DND-41 (cell line): Measurements from ENCODE around the gene FLT3.
"Not testable (repeated sequence)": the region's sequence is repeated elsewhere in the genome, so short reads cannot be mapped to it uniquely, and the experiment has no call there.

Experiments
- ATAC-seq: fragments of 200-7000 bp; cut with Tn5 transposase; 3 replicates; pipeline ENCODE4 v1.9.1; 2021; ENCODE audit warnings: low read depth; ENCODE audit not compliant: insufficient read depth
- DNase-seq: peaks from one replicate; pipeline ENCODE4 v3.0.0-alpha.2; 2020
- H2AFZ ChIP-seq: 2 replicates; pipeline ENCODE4 v1.6.0; 2012; ENCODE audit warnings: low read depth, low read length
- H3K27ac ChIP-seq: 2 replicates; pipeline ENCODE4 v1.5.1; 2012; ENCODE audit warnings: low read length, inconsistent platforms
- H3K27me3 ChIP-seq: fragments of 200-600 bp; sonication (generic); 2 replicates; pipeline ENCODE4 v1.6.0; 2012; ENCODE audit warnings: low read length, mild to moderate bottlenecking, inconsistent platforms; ENCODE audit not compliant: insufficient read depth, poor library complexity
- H3K36me3 ChIP-seq: 2 replicates; pipeline ENCODE4 v1.5.1; 2012; ENCODE audit warnings: low read length, inconsistent platforms; ENCODE audit not compliant: insufficient read depth
- H3K4me1 ChIP-seq: 2 replicates; pipeline ENCODE4 v1.5.1; 2012; ENCODE audit warnings: mild to moderate bottlenecking, low read length; ENCODE audit not compliant: insufficient read depth
- H3K4me2 ChIP-seq: 2 replicates; pipeline ENCODE4 v1.6.0; 2012; ENCODE audit warnings: mild to moderate bottlenecking, moderate library complexity, low read length, inconsistent platforms; ENCODE audit not compliant: insufficient read depth
- H3K4me3 ChIP-seq, 2 experiments: fragments of 200-600 bp in 1 of 2; shearing (Covaris generic) in 1 of 2; 2 replicates each; pipeline ENCODE4 v1.5.1; 2012 to 2016; ENCODE audit warnings: inconsistent platforms in 2 of 2, low read length in 2 of 2, mild to moderate bottlenecking in 2 of 2, low read depth in 1 of 2, moderate library complexity in 1 of 2
- H3K79me2 ChIP-seq: 2 replicates; pipeline ENCODE4 v1.6.0; 2012; ENCODE audit warnings: low read length, inconsistent platforms; ENCODE audit not compliant: insufficient read depth
- H3K9ac ChIP-seq: 2 replicates; pipeline ENCODE4 v1.6.0; 2012; ENCODE audit warnings: low read depth, mild to moderate bottlenecking, inconsistent platforms, low read length, moderate library complexity
- H3K9me3 ChIP-seq: 2 replicates; pipeline ENCODE4 v1.5.1; 2012; ENCODE audit warnings: low read length, moderate library complexity, mild to moderate bottlenecking, inconsistent platforms; ENCODE audit not compliant: insufficient read depth, severe bottlenecking
- H4K20me1 ChIP-seq: 2 replicates; pipeline ENCODE4 v1.6.0; 2012; ENCODE audit warnings: low read length; ENCODE audit not compliant: insufficient read depth
- CTCF ChIP-seq: IDR thresholded peaks from 2 replicates; pipeline ENCODE4 v1.5.1; 2012; ENCODE audit warnings: borderline replicate concordance, low read length, moderate library complexity, mild to moderate bottlenecking; ENCODE audit not compliant: poor library complexity, severe bottlenecking; ENCODE audit errors: extremely low read depth
- EZH2 ChIP-seq: IDR thresholded peaks from 3 replicates; pipeline ENCODE4 v1.6.1; 2012; ENCODE audit warnings: borderline replicate concordance, low read depth, mild to moderate bottlenecking, moderate library complexity, low read length, inconsistent platforms; ENCODE audit not compliant: severe bottlenecking

Gene FLT3

GRCh38 chr13:28010046-28010445 is 90.3 kb downstream of the FLT3 start:
- no peak for ATAC-seq
- Histone ChIP-seq H2AFZ (no peak overlapping the region), H3K9me3 (no peaks in the 10 kb centered on the region), H3K79me2 (no peaks in the 10 kb centered on the region), H3K4me1 (no peaks in the 10 kb centered on the region), H3K27ac (no peak overlapping the region), H3K4me3 (no peak overlapping the region), H3K27me3 (no peaks in the 10 kb centered on the region), H3K9ac (no peak overlapping the region), H4K20me1 (no peaks in the 10 kb centered on the region), H3K36me3 (no peaks in the 10 kb centered on the region), H3K4me2 (no peak overlapping the region)
- TF ChIP-seq EZH2 (no peak), CTCF (no peak)
- no peak for DNase-seq

GRCh38 chr13:28005016-28005415 is 95.4 kb downstream of the FLT3 start:
- not testable (repeated sequence) for H3K4me3 ChIP-seq, H3K9ac ChIP-seq, DNase-seq, H3K79me2 ChIP-seq, H2AFZ ChIP-seq, H3K4me2 ChIP-seq, H4K20me1 ChIP-seq, H3K27me3 ChIP-seq, ATAC-seq, H3K9me3 ChIP-seq, H3K36me3 ChIP-seq, H3K27ac ChIP-seq, H3K4me1 ChIP-seq

GRCh38 chr13:28002886-28003698 is 97.3 kb downstream of the FLT3 start:
- Histone ChIP-seq H2AFZ (no peak overlapping the region), H3K27me3 (no peaks in the 10 kb centered on the region), H3K4me3 (no peak overlapping the region), H3K27ac (no peak overlapping the region), H3K36me3 (no peaks in the 10 kb centered on the region), H4K20me1 (no peaks in the 10 kb centered on the region), H3K79me2 (no peaks in the 10 kb centered on the region), H3K4me2 (no peak overlapping the region), H3K9ac (no peak overlapping the region), H3K4me1 (no peaks in the 10 kb centered on the region), H3K9me3 (no peaks in the 10 kb centered on the region)
- no peak for DNase-seq
- TF ChIP-seq CTCF (no peak), EZH2 (no peak)
- no peak for ATAC-seq

- Histone ChIP-seq H3K9ac (no peak overlapping the region), H3K4me3 (no peak overlapping the region), H3K36me3 (no peaks in the 10 kb centered on the region), H3K4me2 (no peak overlapping the region), H3K27me3 (no peaks in the 10 kb centered on the region), H4K20me1 (no peaks in the 10 kb centered on the region), H3K9me3 (no peaks in the 10 kb centered on the region), H3K79me2 (no peaks in the 10 kb centered on the region), H2AFZ (no peak overlapping the region), H3K27ac (no peak overlapping the region), H3K4me1 (no peaks in the 10 kb centered on the region)
- ATAC-seq (peak; percentile 40; the same call in 1 of the 3 replicates), DNase-seq (peak; percentile 7)
- TF ChIP-seq EZH2 (no peak), CTCF (no peak)
These were observed 98.4 kb downstream of the FLT3 start for GRCh38 chr13:28001837-28002473.
